Panc1 (cell line): ENCODE measurements around the gene HS3ST2. TPM values are rescaled to one million over a fixed set of nuclear protein-coding genes. Genes with fewer than 3 reads are reported as not detected.

Experiments used
- ATAC-seq: fragments of 200-7000 bp; cut with Tn5 transposase; 2 replicates; pipeline ENCODE4 v1.9.1; 2020; ENCODE audit warnings: mild to moderate bottlenecking, moderate library complexity
- BruUV-seq: library from RNA; stranded (reverse); fragments of 400-500 nt; replicated peaks from 2 replicates; lab custom pipeline; 2021; lab: Mats Ljungman, UMichigan
- CTCF ChIA-PET: fragments of 300-600 bp; sonication (Branson Sonifier 250); formaldehyde crosslinking; loops from one replicate; lab custom pipeline; 2022; ENCODE audit warnings: antibody characterized with exemption; lab: Charles Lee
- POLR2A ChIA-PET: fragments of 300-600 bp; sonication (Branson Sonifier 250); formaldehyde crosslinking; loops from one replicate; lab custom pipeline; 2022; ENCODE audit warnings: antibody characterized with exemption; lab: Charles Lee
- DNase-seq: peaks from one replicate; pipeline ENCODE4 v3.0.0-alpha.2; 2010; ENCODE audit warnings: low read depth, low spot score
- H3K27ac ChIP-seq: 2 replicates; pipeline ENCODE4 v1.5.1; 2011; ENCODE audit warnings: mild to moderate bottlenecking, low read length, inconsistent platforms
- H3K27me3 ChIP-seq: fragments of 200-500 bp; sonication (Bioruptor generic); 2 replicates; pipeline ENCODE4 v1.6.0; 2014; ENCODE audit warnings: low read length, inconsistent platforms; ENCODE audit not compliant: control insufficient read depth, insufficient read depth
- H3K36me3 ChIP-seq: fragments of 200-500 bp; sonication (Bioruptor generic); 2 replicates; pipeline ENCODE4 v1.5.1; 2014; ENCODE audit warnings: inconsistent platforms, mild to moderate bottlenecking, low read length, moderate library complexity; ENCODE audit not compliant: control insufficient read depth, insufficient read depth
- H3K4me1 ChIP-seq: 2 replicates; pipeline ENCODE4 v1.5.1; 2011; ENCODE audit warnings: inconsistent platforms, mild to moderate bottlenecking, low read length, moderate library complexity; ENCODE audit not compliant: control insufficient read depth, insufficient read depth
- H3K4me3 ChIP-seq, 2 experiments: 2 replicates each; pipeline ENCODE4 v1.5.1; 2011 to 2012; ENCODE audit warnings: low read depth in 2 of 2, low read length in 2 of 2, mild to moderate bottlenecking in 2 of 2, inconsistent platforms in 1 of 2, moderate library complexity in 1 of 2
- H3K9me3 ChIP-seq: fragments of 200-500 bp; sonication (Bioruptor generic); 2 replicates; pipeline ENCODE4 v1.5.1; 2014; ENCODE audit warnings: low read depth, mild to moderate bottlenecking, inconsistent platforms, low read length, moderate library complexity; ENCODE audit not compliant: control insufficient read depth, insufficient read depth
- POLR2AphosphoS5 ChIP-seq: IDR thresholded peaks from 2 replicates; pipeline ENCODE4 v1.6.1; 2012; ENCODE audit warnings: mild to moderate bottlenecking, low read depth, low read length, moderate library complexity
- SIN3A ChIP-seq: IDR thresholded peaks from 2 replicates; pipeline ENCODE4 v1.6.1; 2012; ENCODE audit warnings: low read depth, mild to moderate bottlenecking, low read length, moderate library complexity, borderline replicate concordance; ENCODE audit not compliant: insufficient read depth
- TCF7L2 ChIP-seq: IDR thresholded peaks from 2 replicates; pipeline ENCODE4 v1.6.1; 2011; ENCODE audit warnings: mild to moderate bottlenecking, low read depth, low read length, inconsistent platforms
- in situ Hi-C: cut with HindIII; loops from 2 replicates; pipeline ENCODE4 v1.10.0; 2016; ENCODE audit warnings: low sequenced_read_pairs, low pct_unique_long_range_greater_than_20kb
- intact Hi-C: fragments of 100-400 bp; cut with micrococcal nuclease; formaldehyde crosslinking; loops from one replicate; pipeline ENCODE4 v1.10.0; 2022; ENCODE audit not compliant: unreplicated experiment
- total RNA-seq: library from RNA; stranded (reverse); gene quantifications from one replicate; pipeline ENCODE4 v1.2.1, GENCODE V29; 2021; ENCODE audit not compliant: unreplicated experiment
- TF ChIP-seq, protein P1 (sequence below), 2 experiments: IDR thresholded peaks; 2 replicates each; pipeline ENCODE4 v1.6.1; 2011 to 2012; ENCODE audit warnings: low read depth in 2 of 2, control low read depth in 1 of 2, low read length in 1 of 2, mild to moderate bottlenecking in 1 of 2, moderate library complexity in 1 of 2; ENCODE audit not compliant: insufficient read depth in 1 of 2
- TF ChIP-seq, protein P2 (sequence below): fragments of 450-650 bp; IDR thresholded peaks from 2 replicates; pipeline ENCODE4 v1.5.1; 2017; ENCODE audit warnings: mild to moderate bottlenecking

Gene HS3ST2
- total RNA-seq, 1 experiment from 2014 or later, result not detected

DNA sequence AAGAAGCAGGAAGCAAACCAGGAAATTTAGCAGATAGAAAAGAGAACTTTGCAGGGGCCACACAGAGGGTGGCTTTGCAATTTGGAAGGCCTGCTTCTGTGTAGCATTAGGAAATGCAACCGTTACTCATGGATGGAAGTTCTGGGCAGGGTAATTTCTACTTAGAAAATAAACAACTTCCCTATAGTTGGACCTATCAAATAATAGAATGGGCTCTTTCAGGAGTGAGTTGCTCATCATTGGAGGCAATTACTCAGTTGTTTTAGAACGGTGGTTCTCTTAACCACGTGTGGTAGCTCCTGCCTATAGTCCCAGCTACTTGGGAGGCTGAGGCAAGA, 25.8 kb upstream of the HS3ST2 start:
- no peak overlapping the region for H3K27ac ChIP-seq
- intact Hi-C loops, result no loop called here
- H3K27me3 ChIP-seq, result no peaks in the 10 kb centered on the region; the same call in 1 of the 2 replicates
- DNase-seq (no peak), ATAC-seq (no peak)
- ChIA-PET CTCF (no interaction called here), POLR2A (no interaction called here)
- in situ Hi-C loops, result no loop called here
- H3K4me3 ChIP-seq, result no peak overlapping the region
- no peaks in the 10 kb centered on the region for H3K9me3 ChIP-seq
- TF ChIP-seq, protein P1, sequence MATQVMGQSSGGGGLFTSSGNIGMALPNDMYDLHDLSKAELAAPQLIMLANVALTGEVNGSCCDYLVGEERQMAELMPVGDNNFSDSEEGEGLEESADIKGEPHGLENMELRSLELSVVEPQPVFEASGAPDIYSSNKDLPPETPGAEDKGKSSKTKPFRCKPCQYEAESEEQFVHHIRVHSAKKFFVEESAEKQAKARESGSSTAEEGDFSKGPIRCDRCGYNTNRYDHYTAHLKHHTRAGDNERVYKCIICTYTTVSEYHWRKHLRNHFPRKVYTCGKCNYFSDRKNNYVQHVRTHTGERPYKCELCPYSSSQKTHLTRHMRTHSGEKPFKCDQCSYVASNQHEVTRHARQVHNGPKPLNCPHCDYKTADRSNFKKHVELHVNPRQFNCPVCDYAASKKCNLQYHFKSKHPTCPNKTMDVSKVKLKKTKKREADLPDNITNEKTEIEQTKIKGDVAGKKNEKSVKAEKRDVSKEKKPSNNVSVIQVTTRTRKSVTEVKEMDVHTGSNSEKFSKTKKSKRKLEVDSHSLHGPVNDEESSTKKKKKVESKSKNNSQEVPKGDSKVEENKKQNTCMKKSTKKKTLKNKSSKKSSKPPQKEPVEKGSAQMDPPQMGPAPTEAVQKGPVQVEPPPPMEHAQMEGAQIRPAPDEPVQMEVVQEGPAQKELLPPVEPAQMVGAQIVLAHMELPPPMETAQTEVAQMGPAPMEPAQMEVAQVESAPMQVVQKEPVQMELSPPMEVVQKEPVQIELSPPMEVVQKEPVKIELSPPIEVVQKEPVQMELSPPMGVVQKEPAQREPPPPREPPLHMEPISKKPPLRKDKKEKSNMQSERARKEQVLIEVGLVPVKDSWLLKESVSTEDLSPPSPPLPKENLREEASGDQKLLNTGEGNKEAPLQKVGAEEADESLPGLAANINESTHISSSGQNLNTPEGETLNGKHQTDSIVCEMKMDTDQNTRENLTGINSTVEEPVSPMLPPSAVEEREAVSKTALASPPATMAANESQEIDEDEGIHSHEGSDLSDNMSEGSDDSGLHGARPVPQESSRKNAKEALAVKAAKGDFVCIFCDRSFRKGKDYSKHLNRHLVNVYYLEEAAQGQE (IDR thresholded peaks at IDR 0.05; ENCODE audit: insufficient read depth in 1 of 2, low read depth in 2 of 2, low read length in 1 of 2), result no peak
- TF ChIP-seq, protein P2, sequence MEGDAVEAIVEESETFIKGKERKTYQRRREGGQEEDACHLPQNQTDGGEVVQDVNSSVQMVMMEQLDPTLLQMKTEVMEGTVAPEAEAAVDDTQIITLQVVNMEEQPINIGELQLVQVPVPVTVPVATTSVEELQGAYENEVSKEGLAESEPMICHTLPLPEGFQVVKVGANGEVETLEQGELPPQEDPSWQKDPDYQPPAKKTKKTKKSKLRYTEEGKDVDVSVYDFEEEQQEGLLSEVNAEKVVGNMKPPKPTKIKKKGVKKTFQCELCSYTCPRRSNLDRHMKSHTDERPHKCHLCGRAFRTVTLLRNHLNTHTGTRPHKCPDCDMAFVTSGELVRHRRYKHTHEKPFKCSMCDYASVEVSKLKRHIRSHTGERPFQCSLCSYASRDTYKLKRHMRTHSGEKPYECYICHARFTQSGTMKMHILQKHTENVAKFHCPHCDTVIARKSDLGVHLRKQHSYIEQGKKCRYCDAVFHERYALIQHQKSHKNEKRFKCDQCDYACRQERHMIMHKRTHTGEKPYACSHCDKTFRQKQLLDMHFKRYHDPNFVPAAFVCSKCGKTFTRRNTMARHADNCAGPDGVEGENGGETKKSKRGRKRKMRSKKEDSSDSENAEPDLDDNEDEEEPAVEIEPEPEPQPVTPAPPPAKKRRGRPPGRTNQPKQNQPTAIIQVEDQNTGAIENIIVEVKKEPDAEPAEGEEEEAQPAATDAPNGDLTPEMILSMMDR, result no peak
- TF ChIP-seq SIN3A (no peak), TCF7L2 (no peak), POLR2AphosphoS5 (no peak)
- no peaks in the 10 kb centered on the region for H3K36me3 ChIP-seq
- no TSS peak for BruUV-seq
- no peaks in the 10 kb centered on the region for H3K4me1 ChIP-seq

GRCh38 chr16:22789281-22789945, 24.5 kb upstream of the HS3ST2 start:
- Histone ChIP-seq H3K4me1 (no peaks in the 10 kb centered on the region), H3K36me3 (no peaks in the 10 kb centered on the region), H3K4me3 (no peak overlapping the region), H3K9me3 (no peaks in the 10 kb centered on the region), H3K27ac (no peak overlapping the region), H3K27me3 (no peaks in the 10 kb centered on the region)
- in situ Hi-C loops (no loop called here), intact Hi-C loops (no loop called here)
- TF ChIP-seq, protein P1 (IDR thresholded peaks at IDR 0.05; ENCODE audit: insufficient read depth in 1 of 2, low read depth in 2 of 2, low read length in 1 of 2), result no peak
- no peak for TF ChIP-seq POLR2AphosphoS5
- no peak for TF ChIP-seq TCF7L2
- TF ChIP-seq, protein P2, result no peak
- TF ChIP-seq SIN3A, result no peak
- no TSS peak for BruUV-seq
- CTCF ChIA-PET, result interaction anchor here (0.5 kb wide), 1 partner anchor 236 kb away, joined by 3 read pairs; no protein-coding TSS in a partner anchor
- ATAC-seq, result no peak
- DNase-seq, result no peak
- POLR2A ChIA-PET, result interaction anchor here (0.7 kb wide), 1 partner anchor 106 kb away, joined by 3 read pairs; no protein-coding TSS in a partner anchor
